HTERT RPE-1 (cell line): ENCODE results near the gene CLEC17A.
"Not testable (repeated sequence)": the region's sequence is repeated elsewhere in the genome, so short reads cannot be mapped to it uniquely, and the experiment has no call there.

Experiments
- in situ Hi-C: fragments of 300-500 bp; cut with MboI; formaldehyde crosslinking; loops from 4 replicates; pipeline ENCODE4 v1.14.3; 2020; ENCODE audit warnings: low sequenced_read_pairs

Gene CLEC17A

GRCh38 chr19:14558370-14559066 is 24.4 kb upstream of the CLEC17A start:
- in situ Hi-C loops: no loop called here

- in situ Hi-C loops: no loop called here
Observed at GRCh38 chr19:14559916-14560775, 22.7 kb upstream of the CLEC17A start.

DNA sequence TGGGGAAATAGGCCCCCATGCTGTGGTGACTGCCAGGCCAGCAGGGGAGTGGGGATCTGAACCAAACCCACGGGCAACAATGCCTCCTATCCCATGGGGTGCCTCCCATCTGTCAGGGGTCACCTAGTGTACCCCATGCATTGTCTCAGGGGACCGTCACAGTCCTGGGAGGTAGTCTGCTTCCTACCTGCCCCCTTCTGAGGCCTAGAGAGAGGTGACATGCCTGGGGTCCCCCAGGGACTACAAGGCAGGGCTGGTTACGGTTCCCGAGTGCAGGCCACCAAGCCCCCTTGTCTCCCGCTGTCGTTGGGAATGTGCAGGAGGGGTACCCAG is 22.1 kb upstream of the CLEC17A start:
- in situ Hi-C loops: no loop called here

- in situ Hi-C loops: no loop called here
Observed at GRCh38 chr19:14561249-14561648, 21.6 kb upstream of the CLEC17A start.

GRCh38 chr19:14561847-14562351 is 21.0 kb upstream of the CLEC17A start:
- in situ Hi-C loops: no loop called here

GRCh38 chr19:14562660-14563589 is 20.0 kb upstream of the CLEC17A start:
- in situ Hi-C loops: no loop called here

DNA sequence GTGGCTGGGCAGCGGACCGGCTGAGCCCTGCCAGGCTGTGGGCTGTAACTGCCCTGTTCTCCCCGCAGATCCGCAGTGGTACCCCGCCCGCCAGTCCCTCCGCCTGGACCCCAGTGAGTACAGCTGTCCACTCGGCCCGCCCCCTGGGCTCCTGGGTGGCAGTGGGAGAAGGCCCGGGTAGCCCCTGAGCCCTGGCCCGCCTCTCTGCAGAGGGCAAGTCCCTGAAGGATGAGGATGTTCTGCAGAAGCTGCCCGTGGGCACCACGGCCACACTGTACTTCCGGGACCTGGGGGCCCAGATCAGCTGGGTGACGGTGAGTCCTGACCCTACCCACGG is 19.3 kb upstream of the CLEC17A start:
- in situ Hi-C loops: no loop called here

GRCh38 chr19:14563989-14564651 is 18.8 kb upstream of the CLEC17A start:
- in situ Hi-C loops: no loop called here

GRCh38 chr19:14564652-14565297 is 18.1 kb upstream of the CLEC17A start:
- in situ Hi-C loops: not testable (repeated sequence)

DNA sequence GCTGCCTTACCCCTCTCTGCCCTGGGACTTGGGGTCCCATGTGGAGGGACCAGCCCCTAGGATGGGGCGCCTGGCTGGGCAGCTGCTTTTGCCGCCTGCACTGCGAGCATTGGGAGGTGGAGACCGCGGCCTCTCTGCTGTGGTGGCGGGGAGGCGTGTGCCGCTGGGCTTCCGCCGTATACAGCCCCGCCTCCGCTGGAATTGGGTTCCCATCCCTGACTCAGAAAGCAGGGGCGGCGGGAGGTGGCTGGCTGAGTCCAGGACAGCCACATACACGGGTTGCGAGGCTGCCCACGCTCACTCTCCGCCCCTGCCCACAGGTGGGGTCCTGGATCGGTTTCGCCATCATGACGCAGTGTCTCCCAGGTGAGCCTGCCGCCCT is 17.6 kb upstream of the CLEC17A start:
- in situ Hi-C loops: no loop called here

- in situ Hi-C loops: no loop called here
Observed at GRCh38 chr19:14565765-14566711, 16.8 kb upstream of the CLEC17A start.

DNA sequence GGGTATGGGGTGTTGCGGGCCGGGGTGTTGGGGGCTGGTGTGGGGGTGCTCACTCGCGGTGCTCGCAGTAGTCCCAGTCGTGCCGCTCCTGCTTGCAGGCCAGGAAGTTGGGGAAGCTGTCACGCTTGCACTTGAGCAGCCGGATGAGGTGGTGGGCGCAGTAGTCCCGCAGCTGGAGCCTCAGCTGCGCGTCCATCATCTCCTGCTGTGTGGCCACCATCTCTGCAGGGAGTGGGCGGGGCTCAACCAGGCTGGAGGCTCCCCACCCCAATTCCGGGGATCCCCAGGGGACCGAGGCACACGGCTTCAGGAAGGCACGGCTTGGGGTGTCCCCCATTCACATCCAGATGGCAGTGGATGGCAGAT is 16.2 kb upstream of the CLEC17A start:
- in situ Hi-C loops: no loop called here

- in situ Hi-C loops: no loop called here
Observed at GRCh38 chr19:14567079-14567478, 15.8 kb upstream of the CLEC17A start.

DNA sequence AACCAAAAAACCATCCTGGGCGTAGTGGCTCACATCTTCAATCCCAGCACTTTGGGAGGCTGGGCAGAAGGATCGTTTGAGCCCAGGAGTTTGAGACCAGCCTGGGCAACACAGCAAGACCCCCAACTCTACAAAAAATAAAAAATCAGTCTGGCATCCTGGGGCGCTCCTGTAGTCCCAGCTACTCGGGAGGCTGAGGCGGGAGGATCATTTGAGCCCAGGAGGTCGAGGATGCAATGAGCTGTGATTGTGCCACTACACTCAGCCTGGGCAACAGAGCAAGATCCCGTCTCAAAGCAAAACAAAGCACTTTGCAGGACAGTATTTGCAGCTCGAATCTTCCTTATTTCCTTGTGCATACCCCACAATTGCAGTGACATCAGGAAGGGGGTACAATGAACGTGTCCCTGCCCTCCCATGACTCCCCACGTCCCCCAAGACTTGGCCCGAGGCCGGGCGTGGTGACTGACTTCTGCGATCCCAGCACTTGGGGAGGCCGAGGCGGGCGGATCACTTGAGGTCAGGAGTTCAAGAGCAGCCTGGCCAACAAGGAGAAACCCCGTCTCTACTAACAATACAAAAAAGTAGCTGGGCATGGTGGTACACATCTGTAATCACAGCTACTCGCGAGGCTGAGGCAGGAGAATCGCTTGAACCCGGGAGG is 11.9 kb upstream of the CLEC17A start:
- in situ Hi-C loops: no loop called here

DNA sequence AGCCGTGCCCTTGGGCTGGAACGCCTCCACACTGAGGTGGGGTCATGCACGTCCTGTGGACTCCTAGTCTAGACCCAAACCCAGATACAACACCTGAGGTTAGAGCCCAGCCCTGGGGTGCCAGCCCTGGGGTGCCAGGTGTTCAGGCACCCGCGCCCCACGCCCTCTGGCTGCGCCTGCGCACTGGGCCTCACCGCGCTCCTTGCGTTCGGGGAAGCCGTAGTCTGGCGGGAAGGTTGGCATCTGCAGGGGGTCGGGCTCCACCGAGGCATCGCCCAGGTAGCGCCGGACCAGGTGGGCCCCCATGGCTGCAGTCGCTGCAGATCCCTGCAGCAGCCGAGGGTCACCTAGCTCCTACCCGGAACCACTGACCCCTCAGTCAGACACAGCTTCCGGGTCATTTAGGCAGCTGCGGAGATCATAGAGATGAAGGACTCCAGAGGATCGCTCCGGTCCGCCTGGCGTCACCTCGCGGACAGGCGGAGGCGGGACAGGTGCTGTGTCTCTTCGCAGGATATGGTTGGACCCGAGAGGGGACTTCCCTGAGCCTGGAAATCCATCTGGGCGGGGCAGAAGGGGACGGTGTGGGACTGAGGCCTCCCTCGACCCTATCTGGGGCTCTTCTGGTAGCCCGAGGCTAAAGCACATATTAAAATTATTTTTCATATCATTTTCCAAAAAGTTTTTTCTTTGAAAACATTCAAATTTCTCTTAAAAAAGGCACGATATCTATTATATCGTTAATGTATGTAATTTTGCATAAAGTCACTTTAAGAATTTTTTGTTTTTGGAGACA is 11.0 kb upstream of the CLEC17A start, which contains the start of gene NDUFB7:
TSS of gene NDUFB7 (minus strand) at position 372 of the 796 bp plus-strand sequence. CDS start at position 306, 66 bp downstream.
- in situ Hi-C loops: no loop called here

DNA sequence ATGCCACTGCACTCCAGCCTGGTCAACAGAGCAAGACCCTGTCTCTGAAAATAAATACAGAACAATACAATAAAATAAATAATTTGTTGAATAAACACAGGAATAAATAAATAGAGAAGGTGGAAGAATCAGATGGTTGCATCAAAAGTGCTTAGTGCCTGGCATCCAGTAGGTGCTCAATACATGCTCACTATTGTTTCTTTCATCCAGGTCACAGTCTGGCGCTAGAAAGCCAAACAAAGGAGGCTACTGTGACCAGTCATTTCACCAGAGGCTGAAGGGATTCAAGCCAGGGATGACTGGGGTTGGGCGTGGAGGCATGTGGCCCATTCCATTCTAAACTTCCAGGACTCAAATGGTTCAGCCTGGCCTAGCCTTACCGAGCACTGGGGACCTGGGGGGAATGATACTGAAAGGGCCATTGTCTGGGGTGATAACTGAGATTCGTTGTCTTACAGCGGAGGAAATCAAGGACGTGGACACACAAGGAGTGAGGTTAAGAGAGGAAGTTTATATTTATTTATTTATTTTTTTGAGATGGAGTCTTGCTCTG is 7.4 kb upstream of the CLEC17A start:
- in situ Hi-C loops: no loop called here

DNA sequence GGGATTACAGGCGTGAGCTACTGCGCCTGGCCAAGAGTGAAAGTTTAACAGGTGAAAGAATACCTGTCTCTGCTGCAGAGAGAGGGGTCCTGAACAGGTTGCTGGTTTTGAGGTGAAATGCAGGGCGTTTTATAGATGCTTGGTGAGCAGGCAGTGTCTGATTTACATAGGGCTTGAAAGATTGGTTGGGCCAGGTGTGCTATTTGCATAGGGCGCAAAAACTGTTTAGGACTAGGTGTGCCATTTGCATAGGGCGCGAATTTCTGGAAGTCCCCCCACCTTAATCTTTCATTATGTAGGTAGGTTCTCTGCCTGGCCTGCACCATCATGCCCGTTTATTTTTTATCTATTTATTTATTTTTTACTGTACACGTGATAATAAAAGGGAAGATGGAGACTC is 6.5 kb upstream of the CLEC17A start:
- in situ Hi-C loops: no loop called here
